Activated naive CD4-positive, alpha-beta T cell treated with anti-CD3 and anti-CD28 coated beads for 36 hours (primary cell): ENCODE results near the gene IL27RA. TPM values are rescaled to one million over a fixed set of nuclear protein-coding genes. Genes with fewer than 3 reads are reported as not detected.

Experiments
- CTCF ChIA-PET: fragments of 350-600 bp; sonication (Branson Sonifier 250); formaldehyde crosslinking; loops from one replicate; lab custom pipeline; 2021; ENCODE audit warnings: antibody characterized with exemption; lab: Charles Lee
- DNase-seq: peaks from one replicate; pipeline ENCODE4 v3.0.0-alpha.2; 2020
- H3K27ac Mint-ChIP-seq: one replicate; pipeline ENCODE4 v1.8.0; 2021; ENCODE audit warnings: mild to moderate bottlenecking, mixed read lengths
- H3K27me3 Mint-ChIP-seq: one replicate; pipeline ENCODE4 v1.8.0; 2021; ENCODE audit warnings: low read depth, mixed read lengths
- H3K36me3 Mint-ChIP-seq: one replicate; pipeline ENCODE4 v1.8.0; 2021; ENCODE audit warnings: low read depth, mixed read lengths
- H3K4me1 Mint-ChIP-seq: one replicate; pipeline ENCODE4 v1.8.0; 2021; ENCODE audit warnings: low read depth, mixed read lengths
- H3K4me3 Mint-ChIP-seq: one replicate; pipeline ENCODE4 v1.8.0; 2021; ENCODE audit warnings: mild to moderate bottlenecking, moderate library complexity, mixed read lengths
- H3K9me3 Mint-ChIP-seq: one replicate; pipeline ENCODE4 v1.8.0; 2021; ENCODE audit warnings: mixed read lengths
- intact Hi-C: fragments of 100-400 bp; cut with micrococcal nuclease; formaldehyde crosslinking; loops from one replicate; pipeline ENCODE4 v1.15.1; 2023
- total RNA-seq, 2 experiments: library from RNA; stranded (reverse); gene quantifications; one replicate each; pipeline ENCODE4 v1.2.3, GENCODE V29; 2021

The IL27RA gene
- total RNA-seq, 2 experiments from 2014 or later: 59.3 to 59.4 TPM

DNA sequence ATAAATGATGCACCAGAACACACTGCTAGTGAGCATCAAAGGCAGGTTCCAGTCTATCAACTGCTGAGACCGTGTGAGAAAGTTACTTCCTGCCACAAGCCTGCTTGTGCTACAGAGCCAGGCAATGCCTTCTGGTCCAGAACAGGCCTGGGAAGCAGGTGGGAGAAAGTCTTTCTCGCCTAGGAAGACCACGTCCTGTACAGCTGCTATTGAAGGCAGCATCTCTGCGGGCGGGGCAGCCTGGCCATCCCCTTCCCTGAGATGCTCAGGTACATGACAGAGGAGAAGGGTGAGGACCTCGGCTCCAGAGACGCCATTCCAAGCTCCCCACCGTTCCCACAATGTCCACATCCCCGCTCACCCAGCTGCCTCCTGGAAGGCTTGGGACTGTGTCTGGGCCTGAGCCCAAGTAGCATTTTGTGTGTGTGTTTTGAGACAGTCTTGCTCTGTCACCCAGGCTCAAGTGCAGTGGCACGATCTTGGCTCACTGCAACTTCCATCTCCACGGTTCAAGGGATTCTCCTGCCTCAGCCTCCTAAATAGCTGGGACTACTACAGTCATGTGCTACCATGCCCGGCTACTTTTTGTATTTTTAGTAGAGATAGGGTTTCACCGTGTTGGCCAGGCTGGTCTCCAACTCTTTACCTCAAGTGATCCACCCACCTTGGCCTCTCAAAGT is 28.9 kb upstream of the IL27RA start:
- Mint-ChIP-seq H3K27me3 (no peaks in the 10 kb centered on the region), H3K36me3 (peaks cover 13% of the 10 kb centered on the region), H3K9me3 (peaks cover 5% of the 10 kb centered on the region), H3K4me1 (peaks cover 49% of the 10 kb centered on the region), H3K4me3 (peak overlapping the region; percentile 72), H3K27ac (peak overlapping the region; percentile 96)
- CTCF ChIA-PET: interaction anchor here (0.7 to 3.1 kb wide), 3 partner anchors 17 to 71 kb away, joined by 3 to 10 read pairs (median 3); partner anchors contain the start of gene IL27RA
- peak; percentile 63 for DNase-seq
- intact Hi-C loops: loop anchor here (2.0 to 5.0 kb wide), 2 partner anchors 156 to 845 kb away; no protein-coding TSS in a partner anchor

- H3K27ac Mint-ChIP-seq: peak overlapping the region; percentile 96
- CTCF ChIA-PET: interaction anchor here (0.6 to 3.1 kb wide), 6 partner anchors 8 to 1036 kb away, joined by 3 to 10 read pairs (median 4); partner anchors contain the start of gene IL27RA
- H3K4me1 Mint-ChIP-seq: peaks cover 49% of the 10 kb centered on the region
- peak; percentile 52 for DNase-seq
- no peaks in the 10 kb centered on the region for H3K27me3 Mint-ChIP-seq
- intact Hi-C loops: loop anchor here (2.0 to 5.0 kb wide), 2 partner anchors 157 to 846 kb away; no protein-coding TSS in a partner anchor
- peaks cover 5% of the 10 kb centered on the region for H3K9me3 Mint-ChIP-seq
- peaks cover 11% of the 10 kb centered on the region for H3K36me3 Mint-ChIP-seq
- H3K4me3 Mint-ChIP-seq: peak overlapping the region; percentile 72
Measured at GRCh38 chr19:14003251-14004055, 28.1 kb upstream of the IL27RA start.

DNA sequence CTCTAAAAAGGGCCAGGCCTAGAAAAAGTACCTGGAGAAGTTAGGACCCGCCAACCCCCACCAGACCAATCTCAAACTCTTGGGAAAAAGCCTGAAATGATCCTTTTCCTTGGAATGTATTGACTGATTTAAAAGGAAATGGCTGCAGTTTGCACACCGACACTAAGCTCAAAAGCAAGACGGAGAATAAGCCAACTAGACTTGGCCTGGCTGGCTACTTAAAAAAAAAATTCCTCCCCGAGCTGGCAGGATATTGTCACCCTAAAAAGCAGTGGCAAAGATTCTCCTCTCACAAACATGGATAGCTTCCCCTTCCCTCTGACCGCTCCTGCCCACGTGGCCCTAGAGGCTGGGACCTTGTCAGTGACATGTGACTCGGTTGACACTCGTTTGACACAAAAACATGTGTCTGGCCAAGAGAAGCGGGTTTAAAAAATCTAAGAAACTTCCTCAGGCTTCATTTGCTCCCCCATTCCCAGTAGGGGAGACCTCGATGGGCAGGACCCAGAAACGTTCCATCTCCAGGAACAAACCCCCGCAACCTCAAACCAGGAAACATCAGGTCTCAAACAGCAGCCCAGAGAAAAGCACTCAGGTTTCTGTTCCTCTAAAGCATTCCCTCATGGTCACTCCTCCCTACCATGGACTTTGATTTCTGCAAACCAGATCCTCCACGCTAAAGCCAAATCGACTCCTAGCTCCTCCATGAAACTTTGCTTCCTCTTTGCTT is 26.8 kb upstream of the IL27RA start:
- Mint-ChIP-seq H3K27me3 (no peaks in the 10 kb centered on the region), H3K4me3 (peak overlapping the region; percentile 73), H3K36me3 (peaks cover 4% of the 10 kb centered on the region), H3K27ac (peak overlapping the region; percentile 88), H3K4me1 (peaks cover 49% of the 10 kb centered on the region), H3K9me3 (no peaks in the 10 kb centered on the region)
- intact Hi-C loops: loop anchor here (5.0 kb wide), 2 partner anchors 363 to 847 kb away; no protein-coding TSS in a partner anchor
- CTCF ChIA-PET: interaction anchor here (0.6 to 3.1 kb wide), 4 partner anchors 14 to 83 kb away, joined by 3 to 10 read pairs (median 4); partner anchors contain the start of gene IL27RA
- peak; percentile 18 for DNase-seq

- Mint-ChIP-seq H3K27ac (peak overlapping the region; percentile 88), H3K4me3 (peak overlapping the region; percentile 90), H3K36me3 (peaks cover 2% of the 10 kb centered on the region), H3K9me3 (no peaks in the 10 kb centered on the region), H3K4me1 (peaks cover 44% of the 10 kb centered on the region), H3K27me3 (no peaks in the 10 kb centered on the region)
- CTCF ChIA-PET: interaction anchor here (0.6 to 3.1 kb wide), 6 partner anchors 14 to 102 kb away, joined by 3 to 10 read pairs (median 4); partner anchors contain the start of gene IL27RA
- DNase-seq: peak; percentile 91
- intact Hi-C loops: loop anchor here (1.0 to 5.0 kb wide), 6 partner anchors 19 to 362 kb away; partner anchors contain the start of gene DCAF15
Measured at GRCh38 chr19:14005349-14006084, 26.0 kb upstream of the IL27RA start.

DNA sequence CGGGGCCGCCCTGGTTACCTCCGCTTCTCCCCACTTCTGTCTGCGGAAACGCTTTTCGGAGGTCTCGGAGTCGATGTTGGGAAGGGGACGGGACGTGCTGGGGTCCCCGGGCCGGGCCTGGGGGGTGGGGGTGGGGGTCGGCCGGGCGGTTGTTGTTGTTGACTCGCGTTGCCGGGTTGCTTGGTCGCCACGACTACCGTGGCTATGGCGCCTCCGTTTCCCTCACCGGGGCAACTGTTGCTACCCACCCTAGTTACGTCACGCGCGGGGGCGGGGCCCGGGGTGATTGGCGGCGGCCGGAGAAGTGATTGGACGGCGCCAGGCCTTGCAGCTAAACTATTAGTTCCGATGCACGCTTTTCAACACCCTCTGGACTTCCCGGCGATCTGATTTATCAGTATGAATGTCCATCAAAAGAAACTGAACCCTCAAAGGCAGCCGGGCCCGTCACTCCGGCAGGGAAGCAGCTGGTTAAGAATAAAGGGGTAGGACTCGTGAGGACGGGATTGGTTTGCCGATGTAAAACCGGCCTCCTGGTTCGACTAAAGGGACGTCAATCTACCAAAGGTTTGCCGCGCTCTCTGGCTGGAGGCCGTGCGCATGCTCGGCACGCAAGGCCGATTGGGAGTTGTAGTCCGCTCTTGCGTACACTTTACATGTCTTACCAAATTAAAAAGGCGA is 25.3 kb upstream of the IL27RA start, which contains the start of gene RFX1:
TSS of gene RFX1 (minus strand) at position 236 of the 681 bp plus-strand sequence. CDS start 12,477 bp downstream, outside the sequence.
- Mint-ChIP-seq H3K27me3 (no peaks in the 10 kb centered on the region), H3K4me3 (peak within 1 kb of the TSS; percentile 90), H3K9me3 (no peaks in the 10 kb centered on the region), H3K36me3 (no peaks in the 10 kb centered on the region), H3K27ac (peak within 1 kb of the TSS; percentile 96), H3K4me1 (peaks cover 40% of the 10 kb centered on the region)
- DNase-seq: peak; percentile 100
- intact Hi-C loops: loop anchor here (1.0 to 5.0 kb wide), 6 partner anchors 20 to 361 kb away; partner anchors contain the start of gene DCAF15
- CTCF ChIA-PET: interaction anchor here (0.6 to 1.7 kb wide), 4 partner anchors 13 to 103 kb away, joined by 3 to 4 read pairs (median 4); no protein-coding TSS in a partner anchor

- Mint-ChIP-seq H3K9me3 (no peaks in the 10 kb centered on the region), H3K27me3 (no peaks in the 10 kb centered on the region), H3K4me3 (peak overlapping the region; percentile 90), H3K4me1 (peaks cover 32% of the 10 kb centered on the region), H3K36me3 (no peaks in the 10 kb centered on the region), H3K27ac (peak overlapping the region; percentile 96)
- no peak for DNase-seq
- intact Hi-C loops: loop anchor here (1.0 to 5.0 kb wide), 6 partner anchors 21 to 360 kb away; partner anchors contain the start of gene DCAF15
- CTCF ChIA-PET: interaction anchor here (1.1 to 1.7 kb wide), 3 partner anchors 12 to 104 kb away, joined by 4 read pairs; no protein-coding TSS in a partner anchor
Measured at GRCh38 chr19:14006766-14007562, 24.6 kb upstream of the IL27RA start.

DNA sequence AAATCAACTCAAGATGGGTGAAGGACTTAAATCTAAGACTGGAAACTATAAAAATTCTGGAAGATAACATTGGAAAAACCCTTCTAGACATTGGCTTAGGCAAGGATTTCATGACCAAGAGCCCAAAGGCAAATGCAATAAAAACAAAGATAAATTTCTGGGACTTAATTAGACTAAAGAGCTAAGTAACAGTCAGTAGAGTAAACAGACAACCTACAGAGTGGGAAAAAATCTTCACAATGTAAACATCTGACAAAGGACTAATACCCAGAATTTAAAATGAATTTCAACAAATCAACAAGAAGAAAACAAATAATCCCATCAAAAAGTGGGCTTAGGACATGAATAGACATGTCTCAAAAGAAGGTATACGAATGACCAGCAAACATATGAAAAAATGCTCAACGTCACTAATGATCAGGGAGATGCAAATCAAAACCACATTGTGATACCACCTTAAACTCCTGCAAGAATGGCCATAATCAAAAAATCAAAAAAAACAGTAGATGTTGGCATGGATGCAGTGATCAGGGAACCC is 19.1 kb upstream of the IL27RA start:
- Mint-ChIP-seq H3K27me3 (no peaks in the 10 kb centered on the region), H3K4me3 (no peak overlapping the region), H3K27ac (no peak overlapping the region), H3K4me1 (peaks cover 3% of the 10 kb centered on the region), H3K36me3 (no peaks in the 10 kb centered on the region), H3K9me3 (no peaks in the 10 kb centered on the region)
- DNase-seq: no peak
- CTCF ChIA-PET: interaction anchor here (1.9 kb wide), 1 partner anchor 10 kb away, joined by 4 read pairs; no protein-coding TSS in a partner anchor
- intact Hi-C loops: no loop called here

- Mint-ChIP-seq H3K4me1 (peaks cover 3% of the 10 kb centered on the region), H3K4me3 (no peak overlapping the region), H3K9me3 (no peaks in the 10 kb centered on the region), H3K27me3 (no peaks in the 10 kb centered on the region), H3K36me3 (no peaks in the 10 kb centered on the region), H3K27ac (no peak overlapping the region)
- intact Hi-C loops: no loop called here
- CTCF ChIA-PET: no interaction called here
- no peak for DNase-seq
Measured at GRCh38 chr19:14015524-14016035, 16.0 kb upstream of the IL27RA start.

DNA sequence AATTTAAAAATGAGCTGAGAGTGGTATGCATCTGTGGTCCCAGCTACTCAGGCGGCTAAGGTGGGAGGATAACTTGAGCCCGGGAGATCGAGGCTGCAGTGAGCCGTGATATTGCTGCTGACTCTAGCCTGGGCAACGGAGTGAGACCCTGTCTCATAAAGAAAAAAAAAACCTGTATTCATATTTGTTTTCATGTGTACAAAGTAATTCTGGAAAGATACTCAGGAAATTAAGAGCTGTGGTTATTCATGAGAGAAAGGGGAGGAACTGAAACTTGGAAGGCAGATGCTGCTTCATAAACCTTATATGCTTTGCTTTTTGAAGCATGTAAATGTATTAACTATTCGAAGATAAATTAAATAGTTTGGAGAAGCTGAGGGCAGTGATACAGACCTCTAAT is 12.5 kb upstream of the IL27RA start:
- no peaks in the 10 kb centered on the region for H3K27me3 Mint-ChIP-seq
- H3K36me3 Mint-ChIP-seq: no peaks in the 10 kb centered on the region

More for the DNA sequence above, 12.5 kb upstream of the IL27RA start:
- CTCF ChIA-PET: interaction anchor here (0.5 to 1.0 kb wide), 5 partner anchors 13 to 802 kb away, joined by 3 to 6 read pairs (median 5); partner anchors contain the start of genes IL27RA and RFX1
- H3K9me3 Mint-ChIP-seq: no peaks in the 10 kb centered on the region
- no peak overlapping the region for H3K27ac Mint-ChIP-seq
- H3K4me3 Mint-ChIP-seq: no peak overlapping the region
- intact Hi-C loops: no loop called here
- no peak for DNase-seq
- H3K4me1 Mint-ChIP-seq: peaks cover 9% of the 10 kb centered on the region
